Parathyroid adenoma (tissue), 2 donors: ENCODE measurements around the gene PARP3.

Experiments used
- H2AFZ ChIP-seq: fragments of 300-600 bp; sonication (generic); one replicate; pipeline ENCODE4 v1.7.0; 2017; ENCODE audit warnings: antibody characterized with exemption, mild to moderate bottlenecking
- H3K27ac ChIP-seq: fragments of 300-600 bp; sonication (generic); one replicate; pipeline ENCODE4 v1.7.0; 2017
- H3K27me3 ChIP-seq: fragments of 300-600 bp; sonication (generic); one replicate; pipeline ENCODE4 v1.7.0; 2017; ENCODE audit warnings: low read length; ENCODE audit not compliant: control insufficient read depth, insufficient read depth
- H3K36me3 ChIP-seq: fragments of 300-600 bp; sonication (generic); one replicate; pipeline ENCODE4 v1.7.0; 2017; ENCODE audit warnings: low read length; ENCODE audit not compliant: control insufficient read depth, insufficient read depth
- H3K4me1 ChIP-seq: fragments of 300-600 bp; sonication (generic); one replicate; pipeline ENCODE4 v1.7.0; 2017; ENCODE audit warnings: control low read depth
- H3K4me2 ChIP-seq: fragments of 300-600 bp; sonication (generic); one replicate; pipeline ENCODE4 v1.7.0; 2017; ENCODE audit warnings: low read length
- H3K4me3 ChIP-seq: fragments of 300-600 bp; sonication (generic); one replicate; pipeline ENCODE4 v1.7.0; 2017; ENCODE audit warnings: low read depth, low read length
- H3K79me2 ChIP-seq: fragments of 300-600 bp; sonication (generic); one replicate; pipeline ENCODE4 v1.7.0; 2017; ENCODE audit warnings: control low read depth
- H3K9ac ChIP-seq: fragments of 300-600 bp; sonication (generic); one replicate; pipeline ENCODE4 v1.7.0; 2017; ENCODE audit warnings: mild to moderate bottlenecking
- H3K9me3 ChIP-seq: fragments of 300-600 bp; sonication (generic); one replicate; pipeline ENCODE4 v1.7.0; 2017; ENCODE audit warnings: low read length; ENCODE audit not compliant: control insufficient read depth
- TF ChIP-seq, protein P1 (sequence below): fragments of 300-600 bp; sonication (generic); IDR thresholded peaks from one replicate; pipeline ENCODE4 v1.7.0; 2017; ENCODE audit warnings: antibody characterized with exemption, mild to moderate bottlenecking
- donor health status: primary hyperparathyroidism.

Gene PARP3

DNA sequence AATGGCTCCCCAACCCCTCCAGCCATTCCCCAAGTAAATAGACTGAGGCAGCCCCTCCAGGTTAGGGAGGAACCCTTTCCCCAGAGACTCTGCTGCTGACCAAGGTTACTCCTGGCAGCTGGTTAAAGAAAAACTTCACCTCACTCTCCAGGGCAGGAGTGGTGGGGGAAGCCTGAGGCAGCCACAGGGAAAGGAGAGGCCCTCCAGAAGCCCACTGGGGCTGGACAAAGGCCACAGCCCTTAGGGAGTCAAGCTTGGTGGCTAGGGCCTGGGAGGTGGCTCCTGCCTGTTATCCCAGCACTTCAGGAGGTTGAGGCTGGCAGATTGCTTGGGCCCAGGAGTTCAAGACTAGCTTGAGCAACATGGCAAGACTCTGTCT, 42.1 kb downstream of the PARP3 start:
- H3K9me3 ChIP-seq = no peaks in the 10 kb centered on the region
- H3K36me3 ChIP-seq = no peaks in the 10 kb centered on the region
- H3K4me1 ChIP-seq = peaks cover 9% of the 10 kb centered on the region
- H3K9ac ChIP-seq = no peak overlapping the region
- no peaks in the 10 kb centered on the region for H3K27me3 ChIP-seq
- TF ChIP-seq, protein P1, sequence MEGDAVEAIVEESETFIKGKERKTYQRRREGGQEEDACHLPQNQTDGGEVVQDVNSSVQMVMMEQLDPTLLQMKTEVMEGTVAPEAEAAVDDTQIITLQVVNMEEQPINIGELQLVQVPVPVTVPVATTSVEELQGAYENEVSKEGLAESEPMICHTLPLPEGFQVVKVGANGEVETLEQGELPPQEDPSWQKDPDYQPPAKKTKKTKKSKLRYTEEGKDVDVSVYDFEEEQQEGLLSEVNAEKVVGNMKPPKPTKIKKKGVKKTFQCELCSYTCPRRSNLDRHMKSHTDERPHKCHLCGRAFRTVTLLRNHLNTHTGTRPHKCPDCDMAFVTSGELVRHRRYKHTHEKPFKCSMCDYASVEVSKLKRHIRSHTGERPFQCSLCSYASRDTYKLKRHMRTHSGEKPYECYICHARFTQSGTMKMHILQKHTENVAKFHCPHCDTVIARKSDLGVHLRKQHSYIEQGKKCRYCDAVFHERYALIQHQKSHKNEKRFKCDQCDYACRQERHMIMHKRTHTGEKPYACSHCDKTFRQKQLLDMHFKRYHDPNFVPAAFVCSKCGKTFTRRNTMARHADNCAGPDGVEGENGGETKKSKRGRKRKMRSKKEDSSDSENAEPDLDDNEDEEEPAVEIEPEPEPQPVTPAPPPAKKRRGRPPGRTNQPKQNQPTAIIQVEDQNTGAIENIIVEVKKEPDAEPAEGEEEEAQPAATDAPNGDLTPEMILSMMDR = no peak
- no peak overlapping the region for H2AFZ ChIP-seq
- peak overlapping the region; percentile 80 for H3K4me2 ChIP-seq
- H3K4me3 ChIP-seq = no peak overlapping the region
- peak overlapping the region; percentile 91 for H3K27ac ChIP-seq
- H3K79me2 ChIP-seq = peaks cover 8% of the 10 kb centered on the region

DNA sequence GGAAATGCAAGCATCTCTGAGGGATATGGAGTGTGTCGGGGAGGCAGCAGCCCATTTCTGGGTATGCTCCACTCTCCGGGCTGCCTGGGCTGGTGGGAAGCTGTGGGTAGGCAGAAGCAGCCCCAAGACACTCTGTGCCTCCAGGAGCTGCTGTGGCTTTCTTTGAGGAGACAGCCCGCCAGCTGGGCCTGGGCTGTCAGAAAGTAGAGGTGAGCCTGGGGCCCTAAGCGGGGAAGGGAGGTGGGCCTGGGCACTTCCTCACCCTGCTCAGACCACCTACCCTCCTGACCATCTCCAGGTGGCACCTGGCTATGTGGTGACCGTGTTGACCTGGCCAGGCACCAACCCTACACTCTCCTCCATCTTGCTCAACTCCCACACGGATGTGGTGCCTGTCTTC, 42.9 kb downstream of the PARP3 start:
- Histone ChIP-seq H3K4me3 (no peak overlapping the region), H3K9ac (no peak overlapping the region), H3K36me3 (no peaks in the 10 kb centered on the region), H3K79me2 (peaks cover 8% of the 10 kb centered on the region), H2AFZ (no peak overlapping the region), H3K4me1 (peaks cover 9% of the 10 kb centered on the region), H3K4me2 (no peak overlapping the region), H3K27me3 (no peaks in the 10 kb centered on the region), H3K9me3 (no peaks in the 10 kb centered on the region), H3K27ac (no peak overlapping the region)
- TF ChIP-seq, protein P1 = no peak

DNA sequence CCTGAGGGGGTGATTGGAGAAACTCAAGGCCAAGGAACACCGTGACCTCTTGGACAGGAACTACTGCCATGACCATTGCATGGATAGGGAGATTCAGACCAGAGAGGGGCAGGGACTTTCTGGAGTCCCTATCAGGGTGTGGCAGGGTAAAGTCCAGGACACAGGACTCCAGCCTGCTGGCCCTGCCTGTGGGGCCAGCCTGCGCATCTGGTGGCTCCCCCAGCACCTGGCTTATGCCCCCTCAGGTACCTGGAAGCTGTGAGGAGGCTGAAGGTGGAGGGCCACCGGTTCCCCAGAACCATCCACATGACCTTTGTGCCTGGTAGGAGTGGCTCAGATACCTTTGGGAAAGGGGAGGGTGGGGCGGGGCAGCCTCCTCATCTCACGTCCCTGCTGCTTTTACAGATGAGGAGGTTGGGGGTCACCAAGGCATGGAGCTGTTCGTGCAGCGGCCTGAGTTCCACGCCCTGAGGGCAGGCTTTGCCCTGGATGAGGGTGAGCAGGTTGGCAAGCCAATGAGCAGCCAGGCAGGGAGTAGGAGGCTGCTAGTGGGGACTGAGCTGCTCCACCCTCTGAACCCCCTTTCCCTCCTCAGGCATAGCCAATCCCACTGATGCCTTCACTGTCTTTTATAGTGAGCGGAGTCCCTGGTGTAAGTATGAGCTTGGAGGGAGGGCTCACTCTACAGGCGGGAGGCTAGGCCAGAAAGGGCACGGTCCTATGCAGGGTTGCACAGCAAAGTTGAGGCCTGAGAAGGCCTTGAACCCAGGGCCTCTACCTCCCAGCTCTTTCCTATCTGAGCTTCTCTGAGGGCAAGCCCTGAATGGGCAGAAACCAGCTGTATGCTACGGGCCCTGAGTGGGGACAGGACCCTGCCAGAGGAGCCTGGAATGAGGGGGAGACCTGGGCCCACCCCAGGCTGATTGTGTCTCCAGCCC, 44.1 kb downstream of the PARP3 start:
- Histone ChIP-seq H2AFZ (no peak overlapping the region), H3K4me3 (no peak overlapping the region), H3K79me2 (peaks cover 3% of the 10 kb centered on the region), H3K9me3 (no peaks in the 10 kb centered on the region), H3K4me2 (no peak overlapping the region), H3K4me1 (peaks cover 9% of the 10 kb centered on the region), H3K36me3 (no peaks in the 10 kb centered on the region), H3K27ac (no peak overlapping the region), H3K9ac (no peak overlapping the region), H3K27me3 (no peaks in the 10 kb centered on the region)
- TF ChIP-seq, protein P1 = no peak

DNA sequence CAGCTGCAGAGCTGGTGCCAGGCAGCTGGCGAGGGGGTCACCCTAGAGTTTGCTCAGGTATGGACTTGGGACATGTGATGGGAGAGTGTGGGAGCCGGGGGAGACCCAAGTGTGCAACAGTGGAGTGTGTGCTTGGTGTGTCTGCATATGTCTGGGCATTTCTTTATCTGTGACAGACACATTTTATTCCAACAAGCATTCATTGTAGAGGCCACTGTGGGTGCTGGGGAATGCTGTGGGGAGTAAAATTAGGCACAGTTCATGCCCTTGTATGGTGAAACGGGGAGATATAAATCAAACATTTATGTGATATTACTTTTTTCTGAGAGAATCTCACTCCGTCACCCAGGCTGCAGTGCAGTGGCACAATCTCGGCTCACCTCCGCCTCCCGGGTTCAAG, 45.4 kb downstream of the PARP3 start:
- Histone ChIP-seq H3K36me3 (no peaks in the 10 kb centered on the region), H3K9ac (no peak overlapping the region), H3K4me2 (no peak overlapping the region), H3K4me1 (peaks cover 2% of the 10 kb centered on the region), H3K4me3 (no peak overlapping the region), H3K79me2 (no peaks in the 10 kb centered on the region), H2AFZ (no peak overlapping the region), H3K27me3 (no peaks in the 10 kb centered on the region), H3K9me3 (no peaks in the 10 kb centered on the region), H3K27ac (no peak overlapping the region)
- TF ChIP-seq, protein P1 = no peak
